ENCODE measurements around the gene HMMR.
"Not testable (repeated sequence)": the region's sequence is repeated elsewhere in the genome, so short reads cannot be mapped to it uniquely, and the experiment has no call there.

DNA sequence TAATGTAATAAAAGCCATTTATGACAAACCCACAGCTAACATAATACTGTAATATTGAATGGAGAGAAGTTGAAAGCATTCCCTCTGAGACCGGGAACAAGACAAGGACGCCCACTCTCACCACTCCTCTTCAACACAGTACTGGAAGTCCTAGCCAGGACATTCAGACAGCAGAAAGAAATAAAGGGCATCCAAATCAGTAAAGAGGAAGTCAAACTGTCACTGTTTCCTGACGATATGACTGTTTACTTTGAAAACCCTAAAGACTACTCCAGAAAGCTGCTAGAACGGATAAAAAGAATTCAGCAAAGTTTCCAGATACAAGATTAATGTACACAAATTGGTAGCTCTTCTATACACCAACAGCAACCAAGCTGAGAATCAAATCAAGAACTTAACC is 34.3 kb upstream of the HMMR start:
- TF ChIP-seq, protein P1, sequence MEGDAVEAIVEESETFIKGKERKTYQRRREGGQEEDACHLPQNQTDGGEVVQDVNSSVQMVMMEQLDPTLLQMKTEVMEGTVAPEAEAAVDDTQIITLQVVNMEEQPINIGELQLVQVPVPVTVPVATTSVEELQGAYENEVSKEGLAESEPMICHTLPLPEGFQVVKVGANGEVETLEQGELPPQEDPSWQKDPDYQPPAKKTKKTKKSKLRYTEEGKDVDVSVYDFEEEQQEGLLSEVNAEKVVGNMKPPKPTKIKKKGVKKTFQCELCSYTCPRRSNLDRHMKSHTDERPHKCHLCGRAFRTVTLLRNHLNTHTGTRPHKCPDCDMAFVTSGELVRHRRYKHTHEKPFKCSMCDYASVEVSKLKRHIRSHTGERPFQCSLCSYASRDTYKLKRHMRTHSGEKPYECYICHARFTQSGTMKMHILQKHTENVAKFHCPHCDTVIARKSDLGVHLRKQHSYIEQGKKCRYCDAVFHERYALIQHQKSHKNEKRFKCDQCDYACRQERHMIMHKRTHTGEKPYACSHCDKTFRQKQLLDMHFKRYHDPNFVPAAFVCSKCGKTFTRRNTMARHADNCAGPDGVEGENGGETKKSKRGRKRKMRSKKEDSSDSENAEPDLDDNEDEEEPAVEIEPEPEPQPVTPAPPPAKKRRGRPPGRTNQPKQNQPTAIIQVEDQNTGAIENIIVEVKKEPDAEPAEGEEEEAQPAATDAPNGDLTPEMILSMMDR (conservative IDR thresholded peaks at IDR 0.05; ENCODE audit: low read depth, low read length): not testable (repeated sequence)
- not testable (repeated sequence) for TF ChIP-seq SMC3 (IDR thresholded peaks at IDR 0.05; ENCODE audit: low read depth, low read length); POLR2A (IDR thresholded peaks at IDR 0.05; ENCODE audit: low read depth, low read length); MXI1 (IDR thresholded peaks at IDR 0.05; ENCODE audit: borderline replicate concordance, low read depth, low read length); RAD21 (IDR thresholded peaks at IDR 0.05; ENCODE audit: low read length); RFX5 (IDR thresholded peaks at IDR 0.05; ENCODE audit: low read depth, low read length); BHLHE40 (IDR thresholded peaks at IDR 0.05; ENCODE audit: low read depth, low read length); CHD1 (IDR thresholded peaks at IDR 0.05; ENCODE audit: low read depth, low read length)
- TF ChIP-seq, protein P2, sequence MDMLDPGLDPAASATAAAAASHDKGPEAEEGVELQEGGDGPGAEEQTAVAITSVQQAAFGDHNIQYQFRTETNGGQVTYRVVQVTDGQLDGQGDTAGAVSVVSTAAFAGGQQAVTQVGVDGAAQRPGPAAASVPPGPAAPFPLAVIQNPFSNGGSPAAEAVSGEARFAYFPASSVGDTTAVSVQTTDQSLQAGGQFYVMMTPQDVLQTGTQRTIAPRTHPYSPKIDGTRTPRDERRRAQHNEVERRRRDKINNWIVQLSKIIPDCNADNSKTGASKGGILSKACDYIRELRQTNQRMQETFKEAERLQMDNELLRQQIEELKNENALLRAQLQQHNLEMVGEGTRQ (IDR thresholded peaks at IDR 0.05; ENCODE audit: low read depth, low read length): not testable (repeated sequence)

All from IMR-90 (cell line).